Islet precursor cell (in vitro differentiated cells): ENCODE data around the gene FSTL3.
"Not testable (repeated sequence)": the region's sequence is repeated elsewhere in the genome, so short reads cannot be mapped to it uniquely, and the experiment has no call there.

Experiments
- DNase-seq: peaks from one replicate; pipeline ENCODE4 v3.0.0-alpha.2; 2018

FSTL3 gene

GRCh38 chr19:682678-683320 lies 6.6 kb downstream of the FSTL3 start:
- DNase-seq: peak; percentile 54

GRCh38 chr19:685454-685931 lies 9.3 kb downstream of the FSTL3 start:
- DNase-seq: no peak

DNA sequence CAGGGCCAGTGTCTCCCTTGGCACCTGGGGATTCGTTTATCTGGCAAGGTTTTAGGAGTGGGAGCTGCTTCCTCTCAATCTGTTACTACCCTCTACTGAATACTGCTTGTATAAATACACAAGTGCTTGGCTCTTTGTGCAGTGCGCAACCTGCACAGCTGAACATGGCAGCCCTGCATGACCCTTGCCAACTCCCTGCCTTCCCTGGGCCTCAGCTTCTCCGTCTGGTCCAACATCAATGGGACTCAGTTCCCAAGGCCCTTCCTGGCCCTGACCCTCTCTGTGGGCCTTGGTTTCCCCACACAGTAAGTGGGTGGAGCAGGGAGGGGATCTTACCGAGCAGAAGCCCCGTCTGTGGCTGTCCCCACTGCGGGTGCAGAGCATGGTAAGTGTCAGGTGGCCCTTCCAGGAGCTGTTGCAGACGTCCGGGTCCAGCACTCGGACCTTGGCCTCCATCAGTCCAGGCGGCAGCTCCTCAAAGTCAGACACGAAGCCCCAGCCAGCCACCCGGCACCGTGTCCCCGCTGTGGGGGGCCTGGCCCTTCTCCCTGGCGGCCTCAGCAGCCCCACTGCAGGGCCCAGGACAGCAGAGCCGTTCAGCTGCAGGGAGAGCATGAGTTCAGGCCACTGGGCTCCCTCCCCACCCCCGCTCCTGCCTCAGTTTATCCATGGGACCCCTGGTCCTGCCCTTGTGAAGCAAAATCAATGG lies 10.6 kb downstream of the FSTL3 start:
- DNase-seq: no peak

- no peak for DNase-seq
Observed at GRCh38 chr19:687569-688166, 11.5 kb downstream of the FSTL3 start.

GRCh38 chr19:688214-688613 lies 12.0 kb downstream of the FSTL3 start:
- DNase-seq: no peak

- no peak for DNase-seq
Observed at GRCh38 chr19:688992-689391, 12.8 kb downstream of the FSTL3 start.

DNA sequence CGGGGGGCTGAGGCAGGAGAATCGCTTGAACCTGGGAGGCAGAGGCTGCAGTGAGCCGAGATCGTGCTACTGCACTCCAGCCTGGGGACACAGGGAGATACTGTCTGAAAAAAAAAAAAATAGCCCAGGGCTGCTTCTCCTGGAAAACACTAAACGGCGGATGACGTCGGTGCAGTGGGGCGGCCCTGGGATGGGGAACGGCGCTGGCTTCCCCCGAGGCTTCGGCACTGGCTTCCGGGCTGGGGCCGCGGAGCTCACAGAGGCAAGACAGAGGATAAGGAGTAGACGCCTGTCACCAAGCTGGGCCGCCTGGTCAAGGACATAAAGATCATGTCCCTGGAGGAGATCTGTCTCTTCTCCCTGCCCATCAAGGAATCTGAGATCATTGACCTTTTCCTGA lies 14.0 kb downstream of the FSTL3 start:
- DNase-seq: no peak

GRCh38 chr19:694481-695351 lies 18.5 kb downstream of the FSTL3 start:
- no peak for DNase-seq

DNA sequence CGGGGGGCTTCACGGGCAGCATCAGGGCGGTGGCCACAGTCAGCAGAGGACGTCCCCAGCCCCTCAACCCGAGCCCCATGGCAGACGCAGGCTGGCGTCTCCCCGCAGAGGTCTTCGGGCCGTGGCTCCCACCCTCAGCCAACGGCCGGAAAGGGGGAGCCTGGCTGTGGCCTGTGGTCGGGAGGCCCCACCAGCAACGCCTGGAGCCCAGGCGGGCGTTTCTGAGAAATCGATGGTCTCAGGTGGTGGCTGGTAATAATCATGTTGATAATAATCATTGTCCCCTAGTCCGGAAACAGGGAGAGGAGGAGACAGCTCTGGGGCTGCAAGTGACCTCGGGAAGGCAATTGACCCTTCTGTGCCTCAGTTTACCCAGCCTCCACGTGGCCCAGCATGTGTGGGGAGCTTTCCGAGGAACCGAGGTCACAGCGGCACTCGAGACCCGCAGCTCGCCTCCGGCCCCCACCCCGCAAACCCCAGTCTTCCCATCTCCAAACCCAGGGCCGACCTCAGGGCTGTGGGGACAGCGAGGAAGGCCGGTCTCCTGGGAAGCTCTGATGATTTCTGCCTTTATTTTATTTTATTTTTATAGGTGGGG lies 19.3 kb downstream of the FSTL3 start, which contains the start of gene PRSS57:
Gene PRSS57 (minus strand): TSS at position 101 of the 598 bp plus-strand sequence. CDS start 22 bp downstream, at position 79.
- no peak for DNase-seq

DNA sequence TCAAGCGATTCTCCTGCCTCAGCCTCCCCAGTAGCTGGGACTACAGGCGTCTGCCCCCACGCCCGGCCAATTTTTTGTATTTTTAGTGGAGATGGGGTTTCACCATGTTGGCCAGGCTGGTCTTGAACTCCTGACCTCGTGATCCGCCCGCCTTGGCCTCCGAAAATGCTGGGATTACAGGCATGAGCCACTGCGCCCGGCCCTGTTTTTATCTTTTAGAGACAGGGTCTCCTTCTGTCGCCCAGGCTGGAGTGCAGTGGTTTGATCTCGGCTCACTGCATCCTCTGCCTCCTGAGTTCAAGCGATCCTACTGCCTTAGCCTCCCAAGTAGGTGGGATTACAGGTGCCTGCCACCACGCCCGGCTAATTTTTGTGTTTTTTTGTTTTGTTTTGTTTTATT lies 22.3 kb downstream of the FSTL3 start:
- not testable (repeated sequence) for DNase-seq

GRCh38 chr19:699885-700284 lies 23.7 kb downstream of the FSTL3 start:
- DNase-seq: not testable (repeated sequence)

GRCh38 chr19:702847-703246 lies 26.7 kb downstream of the FSTL3 start:
- not testable (repeated sequence) for DNase-seq

- no peak for DNase-seq
Observed at GRCh38 chr19:703329-703650, 27.1 kb downstream of the FSTL3 start.

DNA sequence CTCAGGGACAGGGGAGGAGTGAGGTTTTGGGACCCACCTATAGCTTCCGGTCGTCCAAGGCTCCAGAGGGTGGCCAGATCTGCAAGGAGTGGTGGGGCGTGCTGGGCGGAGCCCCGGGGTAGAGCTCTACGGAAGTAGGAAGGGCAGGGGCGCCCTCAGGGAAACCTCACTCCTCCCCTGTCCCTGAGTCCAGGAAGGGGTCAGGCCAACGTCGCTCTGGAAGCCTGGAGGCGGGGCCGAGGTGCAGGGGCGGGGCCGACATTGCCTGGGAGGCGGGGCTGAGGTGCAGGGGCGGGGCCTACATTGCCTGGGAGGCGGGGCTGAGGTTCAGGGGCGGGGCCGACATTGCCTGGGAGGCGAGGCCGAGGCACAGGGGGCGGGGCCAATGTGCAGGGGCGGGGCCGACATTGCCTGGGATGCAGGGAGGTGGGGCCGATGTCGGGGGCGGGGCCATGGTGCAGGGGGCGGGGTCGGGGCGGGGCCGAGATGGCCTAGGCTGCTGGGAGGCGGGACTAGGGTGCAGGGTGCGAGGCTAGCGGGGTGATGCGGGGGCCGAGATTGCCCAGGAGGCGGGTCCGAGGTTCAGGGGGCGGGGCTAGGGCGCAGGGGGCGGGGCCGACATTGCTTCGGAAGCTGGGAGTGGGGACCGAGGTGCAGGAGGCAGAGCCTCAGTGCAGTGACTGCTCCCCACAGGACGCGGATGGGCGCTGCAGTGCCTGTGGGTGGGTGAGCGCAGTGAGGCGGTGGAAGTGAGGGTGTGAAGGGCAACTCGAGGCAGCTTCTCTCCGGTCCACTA lies 27.7 kb downstream of the FSTL3 start:
- DNase-seq: peak; percentile 84

DNA sequence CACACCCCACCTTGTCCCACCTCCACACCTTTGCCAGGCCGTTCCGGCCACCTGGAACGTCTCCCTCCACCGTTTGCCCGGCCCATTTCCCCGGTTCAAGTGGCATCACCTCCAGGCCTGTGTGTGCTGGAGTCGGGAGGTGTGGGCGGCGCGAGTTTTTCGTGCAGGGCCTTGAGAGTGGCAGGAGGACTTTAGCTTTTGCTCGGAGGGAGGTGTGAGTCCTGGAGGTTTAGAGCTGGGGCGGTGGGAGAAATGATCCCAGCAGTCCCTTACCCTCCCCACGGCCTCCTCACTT lies 28.2 kb downstream of the FSTL3 start:
- DNase-seq: no peak

GRCh38 chr19:708154-709143 lies 32.3 kb downstream of the FSTL3 start, which contains the start of gene PALM:
Gene PALM (plus strand): TSS chr19:708935. CDS start chr19:709147, 212 bp downstream.
- peak; percentile 68 for DNase-seq

GRCh38 chr19:709196-709964 lies 33.2 kb downstream of the FSTL3 start:
- DNase-seq: no peak

DNA sequence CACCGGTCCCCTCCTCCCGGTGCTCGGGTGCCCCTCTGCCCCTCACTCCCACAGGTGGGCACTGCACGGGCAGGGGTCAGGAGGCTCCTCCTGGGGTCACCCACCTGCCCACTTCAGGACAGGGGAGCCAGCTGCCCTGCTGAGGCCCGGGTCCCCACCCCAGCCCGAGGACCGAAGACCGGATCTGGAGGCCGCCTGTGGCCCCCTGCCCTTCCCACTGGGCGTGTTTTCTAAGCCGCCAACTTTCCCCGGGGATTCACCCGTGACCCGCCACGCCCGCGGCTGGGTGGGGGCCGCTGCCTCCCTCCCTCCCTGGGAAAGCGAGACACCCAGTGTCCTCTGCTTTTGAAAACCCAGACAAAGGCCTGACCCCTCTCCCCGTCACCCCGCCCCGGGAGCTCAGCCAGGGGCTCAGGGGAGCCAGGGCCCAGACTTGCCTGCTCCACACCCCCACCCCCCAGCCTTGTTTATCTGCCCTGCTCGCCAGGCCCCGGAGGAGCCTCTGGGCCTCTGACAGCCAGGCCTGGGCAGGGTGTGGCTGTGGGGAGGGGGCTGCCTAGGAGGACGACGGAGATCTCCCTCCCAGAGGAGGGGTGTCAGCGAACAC lies 33.9 kb downstream of the FSTL3 start:
- DNase-seq: no peak

- no peak for DNase-seq
Observed at GRCh38 chr19:710767-711166, 34.6 kb downstream of the FSTL3 start.
